ENCODE results near the gene YPEL4.

The YPEL4 gene

GRCh38 chr11:57630171-57630570 lies 19.5 kb downstream of the YPEL4 start:
- DNase-seq: no peak

GRCh38 chr11:57626895-57627294 lies 22.8 kb downstream of the YPEL4 start:
- no peak for DNase-seq

- no peak for DNase-seq
These were observed 24.8 kb downstream of the YPEL4 start for GRCh38 chr11:57624864-57625263.

- DNase-seq: no peak
These were observed 27.4 kb downstream of the YPEL4 start for GRCh38 chr11:57622263-57622662.

GRCh38 chr11:57620467-57620866 lies 29.2 kb downstream of the YPEL4 start:
- no peak for DNase-seq

- DNase-seq: no peak
These were observed 30.4 kb downstream of the YPEL4 start for GRCh38 chr11:57619331-57619730.

GRCh38 chr11:57618438-57618837 lies 31.3 kb downstream of the YPEL4 start:
- DNase-seq: no peak

- no peak for DNase-seq
These were observed 33.1 kb downstream of the YPEL4 start for GRCh38 chr11:57616595-57616994.

- no peak for DNase-seq
These were observed 34.4 kb downstream of the YPEL4 start for GRCh38 chr11:57615308-57615707.

GRCh38 chr11:57614234-57614772 lies 35.4 kb downstream of the YPEL4 start:
- DNase-seq: no peak

GRCh38 chr11:57610170-57610569 lies 39.5 kb downstream of the YPEL4 start:
- no peak for DNase-seq

- DNase-seq: no peak
These were observed 44.7 kb downstream of the YPEL4 start for GRCh38 chr11:57605028-57605420.

GRCh38 chr11:57604296-57605027 lies 45.2 kb downstream of the YPEL4 start:
- no peak for DNase-seq

- no peak for DNase-seq
These were observed 48.4 kb downstream of the YPEL4 start for GRCh38 chr11:57601297-57601696.

- DNase-seq: no peak
These were observed 50.3 kb downstream of the YPEL4 start for GRCh38 chr11:57599381-57599780.

GRCh38 chr11:57598831-57599155 lies 50.9 kb downstream of the YPEL4 start:
- no peak for DNase-seq

GRCh38 chr11:57597916-57598830 lies 51.5 kb downstream of the YPEL4 start:
- DNase-seq: no peak

GRCh38 chr11:57597461-57597915 lies 52.2 kb downstream of the YPEL4 start, which contains the start of gene SERPING1:
TSS of gene SERPING1 (plus strand) at chr11:57597685. CDS start at chr11:57598271, 586 bp downstream.
- DNase-seq: no peak

GRCh38 chr11:57596266-57596885 lies 53.3 kb downstream of the YPEL4 start:
- DNase-seq: no peak
